Keratinocyte (primary cell): ENCODE data around the gene KIF5B. TPM values are rescaled to one million over a fixed set of nuclear protein-coding genes. Genes with fewer than 3 reads are reported as not detected.
"Not testable (repeated sequence)": the region's sequence is repeated elsewhere in the genome, so short reads cannot be mapped to it uniquely, and the experiment has no call there.

ENCODE experiments used
- DNase-seq: peaks from one replicate; pipeline ENCODE4 v3.0.0-alpha.2; 2011; ENCODE audit warnings: low read depth, missing footprints, low spot score
- FAIRE-seq: peaks from 2 replicates; lab custom pipeline; 2011; peaks lifted over from hg19 to GRCh38; lab: Jason Lieb, UNC
- H2AFZ ChIP-seq: 2 replicates; pipeline ENCODE4 v1.6.0; 2012; ENCODE audit warnings: low read length, control low read depth, inconsistent platforms; ENCODE audit not compliant: control insufficient read depth
- H3K27ac ChIP-seq: 2 replicates; pipeline ENCODE4 v1.5.1; 2011; ENCODE audit warnings: low read length; ENCODE audit not compliant: control insufficient read depth, insufficient read depth
- H3K27me3 ChIP-seq: 3 replicates; pipeline ENCODE4 v1.6.0; 2011; ENCODE audit warnings: low read length; ENCODE audit not compliant: control insufficient read depth, insufficient read depth; ENCODE audit errors: extremely low read depth
- H3K36me3 ChIP-seq, 2 experiments: 2 replicates in 1 of 2; 3 replicates in 1 of 2; pipeline ENCODE4 v1.5.1; 2011; ENCODE audit warnings: low read length in 2 of 2, mild to moderate bottlenecking in 1 of 2; ENCODE audit not compliant: control insufficient read depth in 2 of 2, insufficient read depth in 2 of 2; ENCODE audit errors: extremely low read depth in 1 of 2
- H3K4me1 ChIP-seq: 3 replicates; pipeline ENCODE4 v1.5.1; 2011; ENCODE audit warnings: low read length; ENCODE audit not compliant: control insufficient read depth, insufficient read depth; ENCODE audit errors: extremely low read depth
- H3K4me2 ChIP-seq: 3 replicates; pipeline ENCODE4 v1.6.0; 2011; ENCODE audit warnings: low read depth, low read length; ENCODE audit not compliant: control insufficient read depth, insufficient read depth; ENCODE audit errors: extremely low read depth
- H3K4me3 ChIP-seq, 3 experiments: fragments of 200-600 bp in 1 of 3; sonication (generic) in 1 of 3; 2 replicates in 2 of 3; 3 replicates in 1 of 3; pipeline ENCODE4 v1.5.1; 2011 to 2016; ENCODE audit warnings: low read length in 3 of 3, mild to moderate bottlenecking in 3 of 3, control low read depth in 2 of 3, inconsistent platforms in 1 of 3, low read depth in 1 of 3, mixed read lengths in 1 of 3, mixed run types in 1 of 3, moderate library complexity in 1 of 3; ENCODE audit not compliant: control insufficient read depth in 2 of 3, insufficient read depth in 2 of 3; ENCODE audit errors: extremely low read depth in 1 of 3
- H3K79me2 ChIP-seq: 2 replicates; pipeline ENCODE4 v1.6.0; 2012; ENCODE audit warnings: low read length; ENCODE audit not compliant: control insufficient read depth, insufficient read depth
- H3K9ac ChIP-seq: 3 replicates; pipeline ENCODE4 v1.6.0; 2011; ENCODE audit warnings: low read length; ENCODE audit not compliant: control insufficient read depth, insufficient read depth; ENCODE audit errors: extremely low read depth
- H3K9me1 ChIP-seq: 3 replicates; pipeline ENCODE4 v1.6.0; 2011; ENCODE audit warnings: low read length; ENCODE audit not compliant: control insufficient read depth, insufficient read depth; ENCODE audit errors: extremely low read depth
- H3K9me3 ChIP-seq: 2 replicates; pipeline ENCODE4 v1.5.1; 2012; ENCODE audit warnings: low read depth, low read length; ENCODE audit not compliant: control insufficient read depth
- H4K20me1 ChIP-seq: 3 replicates; pipeline ENCODE4 v1.6.0; 2011; ENCODE audit warnings: low read length; ENCODE audit not compliant: control insufficient read depth, insufficient read depth; ENCODE audit errors: extremely low read depth
- CTCF ChIP-seq, 3 experiments: IDR thresholded peaks in 1 of 3; conservative IDR thresholded peaks in 1 of 3; optimal IDR thresholded peaks in 1 of 3; 2 replicates in 2 of 3; 3 replicates in 1 of 3; pipeline versions ENCODE3 to v1.5.1; 2011; ENCODE audit warnings: low read length in 3 of 3, mild to moderate bottlenecking in 3 of 3, moderate library complexity in 2 of 3, control low read depth in 1 of 3, inconsistent platforms in 1 of 3; ENCODE audit not compliant: insufficient read depth in 2 of 3; ENCODE audit errors: extremely low read depth in 1 of 3
- EZH2 ChIP-seq: IDR thresholded peaks from one replicate; pipeline ENCODE4 v1.6.1; 2012; ENCODE audit warnings: inconsistent platforms, mild to moderate bottlenecking, low read length, moderate library complexity
- dilution Hi-C: fragments of 300-500 bp; cut with MboI; formaldehyde crosslinking; loops from one replicate; pipeline ENCODE4 v1.7.0; 2020; ENCODE audit warnings: low sequenced_read_pairs; ENCODE audit not compliant: extremely low pct_ligation_motif_present
- polyA plus RNA-seq, 5 experiments: library from polyadenylated mRNA; depleted of rRNA in 3 of 5; stranded (reverse) in 3 of 5; stranded (forward) in 1 of 5; unstranded in 1 of 5; fragments of >200 nt; gene quantifications; 1 replicate in 1 of 5; 2 replicates in 3 of 5; 3 replicates in 1 of 5; pipeline versions ENCODE4 v1.2.1 to v1.2.3, GENCODE V29; 2011 to 2012; ENCODE audit warnings: missing spikeins in 2 of 5, low read depth in 1 of 5, low replicate concordance in 1 of 5

Gene KIF5B
- polyA plus RNA-seq, 1 donor (not counting 4 experiments of a cell fraction or from before 2014, with no cell fraction given) = 82.1 TPM

DNA sequence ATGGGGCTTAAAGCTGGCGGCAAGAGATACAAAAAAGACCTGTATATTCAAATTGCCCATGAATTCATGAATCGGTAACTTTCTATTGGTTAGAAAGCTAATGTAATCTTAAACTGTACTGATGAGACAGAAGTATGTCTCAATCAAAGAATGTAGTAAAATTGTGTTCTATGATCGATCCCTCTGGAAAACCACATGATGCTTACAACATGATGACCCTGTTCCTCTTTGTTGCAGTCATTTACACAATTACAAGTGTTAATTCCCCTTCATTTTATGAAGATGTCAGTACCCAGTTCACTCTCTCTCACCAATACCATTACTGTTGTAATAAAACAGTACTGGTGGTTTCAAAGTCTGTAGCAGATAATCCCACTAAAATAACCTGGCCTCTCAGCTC is 10.1 kb downstream of the KIF5B start:
- Histone ChIP-seq H3K9me3 (no peaks in the 10 kb centered on the region), H3K4me3 (no peak overlapping the region), H4K20me1 (peaks cover 47% of the 10 kb centered on the region), H3K4me1 (peaks cover 15% of the 10 kb centered on the region), H3K9me1 (peaks cover 3% of the 10 kb centered on the region), H2AFZ (no peak overlapping the region), H3K27me3 (no peaks in the 10 kb centered on the region), H3K27ac (no peak overlapping the region), H3K4me2 (no peak overlapping the region), H3K79me2 (peaks cover 99% of the 10 kb centered on the region), H3K9ac (no peak overlapping the region), H3K36me3 (peaks cover 12 to 35% of the 10 kb centered on the region in 2 experiments)
- TF ChIP-seq EZH2 (no peak), CTCF (optimal IDR thresholded peaks at IDR 0.05 in 1 of 3, IDR thresholded peaks at IDR 0.05 in 1 of 3, conservative IDR thresholded peaks at IDR 0.05 in 1 of 3; ENCODE audit: extremely low read depth in 1 of 3, insufficient read depth in 2 of 3, low read length in 3 of 3) (no peak)
- no peak for DNase-seq
- no peak for FAIRE-seq
- dilution Hi-C loops = no loop called here

GRCh38 chr10:32042730-32043129 is 13.5 kb downstream of the KIF5B start:
- H3K9me1 ChIP-seq, dilution Hi-C loops, H2AFZ ChIP-seq, H3K27me3 ChIP-seq, H3K27ac ChIP-seq, H3K4me2 ChIP-seq, DNase-seq, H3K9ac ChIP-seq, H3K4me1 ChIP-seq, H3K9me3 ChIP-seq, FAIRE-seq, H3K4me3 ChIP-seq: not testable (repeated sequence)
- H3K79me2 ChIP-seq = peaks cover 90% of the 10 kb centered on the region
- peaks cover 14 to 26% of the 10 kb centered on the region in 2 experiments for H3K36me3 ChIP-seq
- peaks cover 22% of the 10 kb centered on the region for H4K20me1 ChIP-seq
